Bronchial epithelial cell (primary cell): Measurements from ENCODE around the gene DLGAP1. TPM values are rescaled to one million over a fixed set of nuclear protein-coding genes. Genes with fewer than 3 reads are reported as not detected.

Experiments
- DNase-seq: peaks from one replicate; pipeline ENCODE4 v3.0.0-alpha.2; 2010; ENCODE audit warnings: low read depth
- FAIRE-seq: peaks from 2 replicates; lab custom pipeline; 2011; peaks lifted over from hg19 to GRCh38; lab: Jason Lieb, UNC
- H3K27me3 ChIP-seq: 2 replicates; pipeline ENCODE4 v1.5.1; 2011; ENCODE audit warnings: low read length; ENCODE audit not compliant: control insufficient read depth, insufficient read depth
- H3K36me3 ChIP-seq: 2 replicates; pipeline ENCODE4 v1.5.1; 2011; ENCODE audit warnings: low read length; ENCODE audit not compliant: control insufficient read depth, insufficient read depth
- H3K4me3 ChIP-seq: 2 replicates; pipeline ENCODE4 v1.5.1; 2011; ENCODE audit warnings: mild to moderate bottlenecking, low read depth, low read length, control low read depth
- total RNA-seq: library from RNA; depleted of rRNA; stranded (reverse); fragments of >200 nt; gene quantifications from 2 replicates; pipeline ENCODE4 v1.2.1, GENCODE V29; 2014
- TF ChIP-seq, protein P1 (sequence below): IDR thresholded peaks from 2 replicates; pipeline ENCODE4 v1.5.1; 2011; ENCODE audit warnings: mild to moderate bottlenecking, moderate library complexity, low read length, control low read depth, inconsistent platforms; ENCODE audit not compliant: insufficient read depth, severe bottlenecking

The DLGAP1 gene
- total RNA-seq, 1 donor from 2014 or later = not detected

- no peaks in the 10 kb centered on the region for H3K36me3 ChIP-seq
- no peaks in the 10 kb centered on the region for H3K27me3 ChIP-seq
- no peak overlapping the region for H3K4me3 ChIP-seq
- DNase-seq (no peak), FAIRE-seq (no peak)
- TF ChIP-seq, protein P1, sequence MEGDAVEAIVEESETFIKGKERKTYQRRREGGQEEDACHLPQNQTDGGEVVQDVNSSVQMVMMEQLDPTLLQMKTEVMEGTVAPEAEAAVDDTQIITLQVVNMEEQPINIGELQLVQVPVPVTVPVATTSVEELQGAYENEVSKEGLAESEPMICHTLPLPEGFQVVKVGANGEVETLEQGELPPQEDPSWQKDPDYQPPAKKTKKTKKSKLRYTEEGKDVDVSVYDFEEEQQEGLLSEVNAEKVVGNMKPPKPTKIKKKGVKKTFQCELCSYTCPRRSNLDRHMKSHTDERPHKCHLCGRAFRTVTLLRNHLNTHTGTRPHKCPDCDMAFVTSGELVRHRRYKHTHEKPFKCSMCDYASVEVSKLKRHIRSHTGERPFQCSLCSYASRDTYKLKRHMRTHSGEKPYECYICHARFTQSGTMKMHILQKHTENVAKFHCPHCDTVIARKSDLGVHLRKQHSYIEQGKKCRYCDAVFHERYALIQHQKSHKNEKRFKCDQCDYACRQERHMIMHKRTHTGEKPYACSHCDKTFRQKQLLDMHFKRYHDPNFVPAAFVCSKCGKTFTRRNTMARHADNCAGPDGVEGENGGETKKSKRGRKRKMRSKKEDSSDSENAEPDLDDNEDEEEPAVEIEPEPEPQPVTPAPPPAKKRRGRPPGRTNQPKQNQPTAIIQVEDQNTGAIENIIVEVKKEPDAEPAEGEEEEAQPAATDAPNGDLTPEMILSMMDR = no peak
Measured at GRCh38 chr18:3717376-3718025, 737.6 kb downstream of the DLGAP1 start.

GRCh38 chr18:3716116-3716660 is 738.9 kb downstream of the DLGAP1 start:
- Histone ChIP-seq H3K4me3 (no peak overlapping the region), H3K36me3 (no peaks in the 10 kb centered on the region), H3K27me3 (no peaks in the 10 kb centered on the region)
- TF ChIP-seq, protein P1 = no peak
- FAIRE-seq = no peak
- no peak for DNase-seq

DNA sequence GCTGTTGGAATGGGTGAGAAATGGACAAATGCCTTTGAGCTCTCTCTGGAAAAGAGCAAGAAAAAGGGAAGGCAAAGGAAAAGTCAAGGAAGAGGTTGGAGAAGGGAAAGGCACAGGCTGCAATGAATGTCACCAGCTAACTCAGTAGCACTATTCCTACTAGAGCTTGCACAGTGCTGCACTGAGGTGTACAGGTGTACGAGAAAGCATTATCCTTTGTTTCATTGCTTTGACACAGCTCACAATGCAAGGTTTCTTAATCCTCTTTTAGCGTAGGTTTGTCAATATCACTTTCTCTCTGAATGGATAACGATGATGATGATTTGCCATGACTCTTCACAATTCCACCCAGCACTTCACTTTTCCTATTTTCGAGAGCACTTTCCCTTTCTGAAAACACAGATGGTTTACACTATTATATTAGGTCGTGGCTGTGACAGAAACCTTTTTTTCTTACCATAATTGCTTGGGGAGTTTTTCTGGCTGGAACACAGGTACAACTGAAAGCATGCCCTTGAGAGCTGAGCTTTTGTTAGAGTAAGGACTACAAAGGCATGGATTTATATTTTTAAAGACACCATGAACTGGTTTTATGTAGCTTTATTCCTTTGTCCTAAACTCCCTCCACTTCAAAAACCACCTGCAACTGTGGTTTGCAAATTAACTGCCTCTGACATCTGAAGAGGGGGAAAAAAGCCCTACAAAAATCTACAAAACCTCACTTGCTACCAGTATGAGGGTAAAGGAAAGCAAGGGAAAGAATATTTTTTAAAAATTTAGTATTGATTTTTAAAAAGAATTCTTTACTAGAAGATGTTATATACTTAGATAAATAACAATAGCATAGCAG is 739.7 kb downstream of the DLGAP1 start:
- TF ChIP-seq, protein P1 = no peak

DNA sequence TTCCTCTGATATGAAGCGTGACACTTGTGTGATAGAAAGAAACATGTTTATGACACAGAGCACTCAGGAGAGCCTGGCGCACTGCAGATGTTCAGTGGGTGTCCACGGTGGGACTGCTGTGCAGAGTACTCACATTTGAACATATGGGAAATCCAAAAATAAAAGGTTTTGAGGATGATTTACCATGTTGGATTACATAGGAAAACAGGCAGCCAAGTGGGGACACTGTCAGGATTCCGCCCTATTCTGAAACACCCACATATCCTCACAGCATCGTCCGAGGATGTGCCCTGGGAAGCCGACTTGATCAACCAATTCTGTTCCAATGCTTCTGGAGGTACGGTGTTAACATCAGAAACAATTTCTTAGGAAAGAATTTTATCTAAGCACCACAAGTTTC is 741.4 kb downstream of the DLGAP1 start:
- no peaks in the 10 kb centered on the region for H3K36me3 ChIP-seq
- no peak overlapping the region for H3K4me3 ChIP-seq
- no peaks in the 10 kb centered on the region for H3K27me3 ChIP-seq
- TF ChIP-seq, protein P1 = no peak
- DNase-seq (no peak), FAIRE-seq (no peak)

More for the DNA sequence above, 739.7 kb downstream of the DLGAP1 start:
- Histone ChIP-seq H3K36me3 (no peaks in the 10 kb centered on the region), H3K27me3 (no peaks in the 10 kb centered on the region), H3K4me3 (no peak overlapping the region)
- DNase-seq (no peak), FAIRE-seq (no peak)

DNA sequence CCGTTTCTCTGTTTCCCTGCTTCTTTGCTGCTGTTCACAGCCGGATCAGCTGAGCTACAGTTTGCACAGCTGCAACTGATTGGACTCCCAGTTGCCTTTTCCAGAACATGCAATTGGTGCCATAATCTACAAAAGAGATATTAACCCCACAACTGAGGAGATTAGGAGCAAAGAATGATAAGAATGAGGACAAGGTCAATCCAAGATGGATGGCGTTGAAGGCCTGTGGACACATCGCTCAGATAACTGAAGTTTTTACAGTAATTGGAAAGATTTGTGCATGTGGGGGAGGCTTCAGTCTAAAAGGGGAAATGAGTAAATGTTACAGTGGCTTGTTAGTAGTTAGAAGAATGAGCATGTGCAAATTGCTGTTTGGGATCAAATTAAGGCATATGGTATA is 741.9 kb downstream of the DLGAP1 start:
- TF ChIP-seq, protein P1 = no peak
- Histone ChIP-seq H3K27me3 (no peaks in the 10 kb centered on the region), H3K4me3 (no peak overlapping the region), H3K36me3 (no peaks in the 10 kb centered on the region)
- DNase-seq (no peak), FAIRE-seq (peak; percentile 52)
